Natural killer cell (primary cell): Measurements from ENCODE around the gene ATMIN. TPM values are rescaled to one million over a fixed set of nuclear protein-coding genes. Genes with fewer than 3 reads are reported as not detected.

Source experiments
- ATAC-seq, 3 donors: fragments of 150-1000 bp in 2 of 3; fragments of 200-7000 bp in 1 of 3; cut with Tn5 transposase; 1 replicate in 1 of 3; 2 replicates in 2 of 3; pipeline ENCODE4 v1.10.0; 2021; ENCODE audit warnings: mild to moderate bottlenecking in 2 of 3, moderate library complexity in 2 of 3
- DNase-seq, 2 donors: peaks; one replicate each; pipeline versions ENCODE4 v3.0.0 to v3.0.0-alpha.2; 2013 to 2021; ENCODE audit warnings: mixed read lengths in 1 of 2
- H3K27ac ChIP-seq: one replicate; pipeline ENCODE4 v1.5.1; 2013; ENCODE audit warnings: mild to moderate bottlenecking, low read length
- H3K27me3 ChIP-seq: one replicate; pipeline ENCODE4 v1.6.1; 2013; ENCODE audit warnings: low read length; ENCODE audit not compliant: control insufficient read depth, insufficient read depth
- H3K36me3 ChIP-seq: one replicate; pipeline ENCODE4 v1.6.1; 2013; ENCODE audit warnings: low read length; ENCODE audit not compliant: control insufficient read depth, insufficient read depth
- H3K4me1 ChIP-seq: one replicate; pipeline ENCODE4 v1.6.1; 2013; ENCODE audit warnings: low read length; ENCODE audit not compliant: control insufficient read depth, insufficient read depth
- H3K4me3 ChIP-seq: one replicate; pipeline ENCODE4 v1.5.1; 2013; ENCODE audit warnings: low read length
- H3K9me3 ChIP-seq: one replicate; pipeline ENCODE4 v1.6.1; 2013; ENCODE audit warnings: low read length; ENCODE audit not compliant: control insufficient read depth, insufficient read depth
- H3K27ac Mint-ChIP-seq, 2 donors: one replicate each; pipeline ENCODE4 v1.8.0; 2022; ENCODE audit warnings: mild to moderate bottlenecking in 2 of 2, mixed read lengths in 2 of 2, moderate library complexity in 1 of 2
- H3K27me3 Mint-ChIP-seq, 2 donors: one replicate each; pipeline ENCODE4 v1.8.0; 2022; ENCODE audit warnings: low read depth in 2 of 2, mixed read lengths in 2 of 2
- H3K36me3 Mint-ChIP-seq: one replicate; pipeline ENCODE4 v1.8.0; 2022; ENCODE audit warnings: mixed read lengths
- H3K4me1 Mint-ChIP-seq, 2 donors: one replicate each; pipeline ENCODE4 v1.8.0; 2022; ENCODE audit warnings: mixed read lengths in 2 of 2
- H3K4me3 Mint-ChIP-seq: one replicate; pipeline ENCODE4 v1.8.0; 2022; ENCODE audit warnings: mild to moderate bottlenecking, moderate library complexity, mixed read lengths
- H3K9me3 Mint-ChIP-seq, 2 donors: one replicate each; pipeline ENCODE4 v1.8.0; 2022; ENCODE audit warnings: mixed read lengths in 2 of 2
- WGBS: methylation state at CpG from one replicate; pipeline ENCODE4 v1.1.7; 2013; ENCODE audit warnings: missing lambda C conversion rate; ENCODE audit not compliant: insufficient coverage; 5-methylcytosine and 5-hydroxymethylcytosine counted together
- intact Hi-C: fragments of 100-400 bp; cut with micrococcal nuclease; formaldehyde crosslinking; loops from one replicate; pipeline ENCODE4 v1.14.2; 2022
- total RNA-seq, 4 donors: library from RNA; stranded (reverse); fragments of 120-200 nt in 1 of 4; gene quantifications; one replicate each; pipeline versions ENCODE4 v1.2.3 to v1.2.4, GENCODE V29; 2013 to 2022
- TF ChIP-seq, protein P1 (sequence below): fragments of 200-600 bp; IDR thresholded peaks from one replicate; pipeline ENCODE4 v1.8.0; 2022; ENCODE audit warnings: antibody characterized with exemption

ATMIN gene
- total RNA-seq, 3 donors from 2014 or later (not counting 1 experiment from before 2014, with no cell fraction given) = 35.3 to 51.8 (median 39.9) TPM

GRCh38 chr16:81061871-81062608 lies 26.4 kb downstream of the ATMIN start:
- ATAC-seq = no peak
- no peaks in the 10 kb centered on the region for H3K27me3 ChIP-seq
- H3K4me3 ChIP-seq = no peak overlapping the region
- H3K4me1 ChIP-seq = no peaks in the 10 kb centered on the region
- no peaks in the 10 kb centered on the region for H3K27me3 Mint-ChIP-seq
- DNase-seq = no peak
- H3K36me3 ChIP-seq = no peaks in the 10 kb centered on the region
- intact Hi-C loops = no loop called here
- H3K27ac Mint-ChIP-seq = no peak overlapping the region
- WGBS = 92% methylated on average over 9 of the region's 10 CpGs
- H3K4me3 Mint-ChIP-seq = no peak overlapping the region
- H3K4me1 Mint-ChIP-seq = no peaks in the 10 kb centered on the region
- no peaks in the 10 kb centered on the region for H3K36me3 Mint-ChIP-seq
- TF ChIP-seq, protein P1, sequence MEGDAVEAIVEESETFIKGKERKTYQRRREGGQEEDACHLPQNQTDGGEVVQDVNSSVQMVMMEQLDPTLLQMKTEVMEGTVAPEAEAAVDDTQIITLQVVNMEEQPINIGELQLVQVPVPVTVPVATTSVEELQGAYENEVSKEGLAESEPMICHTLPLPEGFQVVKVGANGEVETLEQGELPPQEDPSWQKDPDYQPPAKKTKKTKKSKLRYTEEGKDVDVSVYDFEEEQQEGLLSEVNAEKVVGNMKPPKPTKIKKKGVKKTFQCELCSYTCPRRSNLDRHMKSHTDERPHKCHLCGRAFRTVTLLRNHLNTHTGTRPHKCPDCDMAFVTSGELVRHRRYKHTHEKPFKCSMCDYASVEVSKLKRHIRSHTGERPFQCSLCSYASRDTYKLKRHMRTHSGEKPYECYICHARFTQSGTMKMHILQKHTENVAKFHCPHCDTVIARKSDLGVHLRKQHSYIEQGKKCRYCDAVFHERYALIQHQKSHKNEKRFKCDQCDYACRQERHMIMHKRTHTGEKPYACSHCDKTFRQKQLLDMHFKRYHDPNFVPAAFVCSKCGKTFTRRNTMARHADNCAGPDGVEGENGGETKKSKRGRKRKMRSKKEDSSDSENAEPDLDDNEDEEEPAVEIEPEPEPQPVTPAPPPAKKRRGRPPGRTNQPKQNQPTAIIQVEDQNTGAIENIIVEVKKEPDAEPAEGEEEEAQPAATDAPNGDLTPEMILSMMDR = no peak
- no peak overlapping the region for H3K27ac ChIP-seq
- no peaks in the 10 kb centered on the region for H3K9me3 Mint-ChIP-seq
- no peaks in the 10 kb centered on the region for H3K9me3 ChIP-seq

DNA sequence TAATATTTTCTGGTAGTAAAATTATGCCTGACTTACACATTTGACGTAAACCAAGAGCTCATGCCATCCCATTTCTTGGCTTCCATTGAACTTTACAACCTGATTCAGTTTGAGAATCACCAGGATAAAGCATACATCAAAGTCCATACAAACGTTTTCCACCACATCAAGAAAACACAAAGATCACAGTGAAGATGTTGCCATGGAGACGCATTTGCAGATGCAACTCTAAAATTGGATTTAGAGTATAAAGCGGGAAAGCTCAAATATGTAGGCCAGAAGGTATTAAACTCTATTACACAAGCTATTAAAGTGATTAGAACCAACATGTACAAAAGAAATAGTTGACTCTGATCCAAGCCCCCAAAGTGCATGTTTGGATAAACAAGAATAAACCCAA lies 31.0 kb downstream of the ATMIN start:
- H3K4me3 Mint-ChIP-seq = no peak overlapping the region
- intact Hi-C loops = no loop called here
- Histone ChIP-seq H3K4me3 (no peak overlapping the region), H3K27ac (no peak overlapping the region), H3K27me3 (no peaks in the 10 kb centered on the region), H3K4me1 (no peaks in the 10 kb centered on the region), H3K9me3 (no peaks in the 10 kb centered on the region), H3K36me3 (no peaks in the 10 kb centered on the region)
- peaks cover 0 to 10% of the 10 kb centered on the region in 2 donors for H3K27me3 Mint-ChIP-seq
- TF ChIP-seq, protein P1 = no peak
- H3K9me3 Mint-ChIP-seq = no peaks in the 10 kb centered on the region
- ATAC-seq (no peak), DNase-seq (peak in 1 of 2 donors; percentile 15)
- 80% methylated on average over 4 of the region's 4 CpGs for WGBS
- no peaks in the 10 kb centered on the region for H3K36me3 Mint-ChIP-seq
- H3K4me1 Mint-ChIP-seq = no peaks in the 10 kb centered on the region
- no peak overlapping the region for H3K27ac Mint-ChIP-seq

GRCh38 chr16:81067166-81067565 lies 31.5 kb downstream of the ATMIN start:
- Histone ChIP-seq H3K9me3 (no peaks in the 10 kb centered on the region), H3K27me3 (no peaks in the 10 kb centered on the region), H3K36me3 (no peaks in the 10 kb centered on the region), H3K27ac (no peak overlapping the region), H3K4me1 (no peaks in the 10 kb centered on the region), H3K4me3 (no peak overlapping the region)
- peaks cover 0 to 12% of the 10 kb centered on the region in 2 donors for H3K27me3 Mint-ChIP-seq
- DNase-seq (no peak), ATAC-seq (no peak)
- no peaks in the 10 kb centered on the region for H3K36me3 Mint-ChIP-seq
- no peak overlapping the region for H3K27ac Mint-ChIP-seq
- intact Hi-C loops = no loop called here
- no peaks in the 10 kb centered on the region for H3K4me1 Mint-ChIP-seq
- H3K4me3 Mint-ChIP-seq = no peak overlapping the region
- WGBS = 93% methylated on average over 1 of the region's 1 CpG
- H3K9me3 Mint-ChIP-seq = no peaks in the 10 kb centered on the region
- TF ChIP-seq, protein P1 = no peak

DNA sequence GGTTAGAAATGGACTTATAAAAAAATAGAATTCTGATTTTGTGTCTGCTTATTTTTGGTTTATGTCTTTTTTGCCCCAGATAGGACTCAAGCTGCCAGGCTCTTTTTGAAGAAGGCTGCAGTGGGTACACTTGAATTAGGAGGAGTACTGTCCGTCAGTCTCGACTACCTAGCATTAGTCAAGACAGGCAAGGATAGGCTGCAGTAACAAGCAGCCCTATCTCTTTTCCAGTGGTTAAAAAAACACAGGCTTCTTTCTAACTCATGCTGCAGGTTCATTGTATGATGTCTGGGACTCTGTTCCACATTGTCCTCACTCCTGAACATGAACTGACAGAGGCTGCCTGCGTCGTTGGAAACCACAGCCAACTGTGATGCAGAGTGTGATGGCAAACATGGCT lies 33.4 kb downstream of the ATMIN start:
- no peaks in the 10 kb centered on the region for H3K4me1 Mint-ChIP-seq
- Histone ChIP-seq H3K4me3 (no peak overlapping the region), H3K4me1 (no peaks in the 10 kb centered on the region), H3K9me3 (no peaks in the 10 kb centered on the region), H3K27me3 (no peaks in the 10 kb centered on the region), H3K27ac (no peak overlapping the region), H3K36me3 (no peaks in the 10 kb centered on the region)
- intact Hi-C loops = no loop called here
- H3K27me3 Mint-ChIP-seq = peaks cover 0 to 24% of the 10 kb centered on the region in 2 donors
- H3K36me3 Mint-ChIP-seq = no peaks in the 10 kb centered on the region
- no peak overlapping the region for H3K4me3 Mint-ChIP-seq
- DNase-seq = no peak
- H3K27ac Mint-ChIP-seq = no peak overlapping the region
- WGBS = 96% methylated on average over 4 of the region's 4 CpGs
- no peak for ATAC-seq
- no peaks in the 10 kb centered on the region for H3K9me3 Mint-ChIP-seq
- TF ChIP-seq, protein P1 = no peak
